ENCODE data around the gene ZBTB11. TPM values are rescaled to one million over a fixed set of nuclear protein-coding genes. Genes with fewer than 3 reads are reported as not detected.
"Not testable (repeated sequence)": the region's sequence is repeated elsewhere in the genome, so short reads cannot be mapped to it uniquely, and the experiment has no call there.

The ZBTB11 gene
- polyA plus RNA-seq, 1 of the 3 experiments (the other 2 are of a cell fraction) = 4.9 TPM

DNA sequence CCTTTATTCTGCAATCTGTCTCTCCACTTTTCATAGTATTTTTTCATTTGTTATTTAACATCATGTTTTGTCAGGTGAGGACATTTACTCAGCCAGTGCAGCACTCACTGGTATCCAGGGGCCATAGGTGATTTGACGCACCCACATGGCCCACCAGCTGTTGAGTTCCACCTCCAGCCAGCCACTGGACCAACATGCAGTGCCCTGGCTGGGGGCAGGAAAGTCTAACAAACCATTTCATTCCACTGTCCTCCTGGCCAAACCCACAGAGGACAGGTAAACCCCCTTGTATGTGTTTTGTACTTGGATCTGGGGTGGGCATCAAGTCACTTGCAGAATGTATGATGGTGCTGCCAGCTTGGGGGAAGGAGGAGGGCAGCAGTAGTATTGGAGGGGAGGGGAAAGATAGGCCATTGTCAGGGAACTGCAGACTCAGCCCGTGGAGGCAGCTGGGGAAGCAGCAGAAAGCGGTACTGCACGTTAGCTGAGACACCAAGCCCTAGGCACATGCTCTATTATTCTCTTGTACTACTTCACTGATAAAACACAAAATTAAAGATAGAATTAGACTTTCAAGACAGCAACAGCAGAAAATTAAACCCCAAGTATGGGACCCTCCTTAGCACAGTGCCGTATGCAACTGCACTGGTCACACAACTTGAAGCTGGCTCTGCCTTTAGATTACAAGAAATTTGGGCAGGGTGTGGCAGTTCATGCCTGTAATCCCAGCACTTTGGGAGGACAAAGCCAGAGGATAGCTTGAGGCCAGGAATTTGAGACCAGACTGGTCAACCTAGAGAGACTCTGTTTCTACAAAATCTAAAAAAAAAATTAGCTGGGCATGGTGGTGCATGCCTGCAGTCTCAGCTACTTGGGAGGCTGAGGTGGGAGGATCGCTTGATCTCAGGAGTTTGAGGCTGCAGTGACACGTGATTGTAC lies 25.0 kb upstream of the ZBTB11 start (continued):
- TF ChIP-seq, protein P1, sequence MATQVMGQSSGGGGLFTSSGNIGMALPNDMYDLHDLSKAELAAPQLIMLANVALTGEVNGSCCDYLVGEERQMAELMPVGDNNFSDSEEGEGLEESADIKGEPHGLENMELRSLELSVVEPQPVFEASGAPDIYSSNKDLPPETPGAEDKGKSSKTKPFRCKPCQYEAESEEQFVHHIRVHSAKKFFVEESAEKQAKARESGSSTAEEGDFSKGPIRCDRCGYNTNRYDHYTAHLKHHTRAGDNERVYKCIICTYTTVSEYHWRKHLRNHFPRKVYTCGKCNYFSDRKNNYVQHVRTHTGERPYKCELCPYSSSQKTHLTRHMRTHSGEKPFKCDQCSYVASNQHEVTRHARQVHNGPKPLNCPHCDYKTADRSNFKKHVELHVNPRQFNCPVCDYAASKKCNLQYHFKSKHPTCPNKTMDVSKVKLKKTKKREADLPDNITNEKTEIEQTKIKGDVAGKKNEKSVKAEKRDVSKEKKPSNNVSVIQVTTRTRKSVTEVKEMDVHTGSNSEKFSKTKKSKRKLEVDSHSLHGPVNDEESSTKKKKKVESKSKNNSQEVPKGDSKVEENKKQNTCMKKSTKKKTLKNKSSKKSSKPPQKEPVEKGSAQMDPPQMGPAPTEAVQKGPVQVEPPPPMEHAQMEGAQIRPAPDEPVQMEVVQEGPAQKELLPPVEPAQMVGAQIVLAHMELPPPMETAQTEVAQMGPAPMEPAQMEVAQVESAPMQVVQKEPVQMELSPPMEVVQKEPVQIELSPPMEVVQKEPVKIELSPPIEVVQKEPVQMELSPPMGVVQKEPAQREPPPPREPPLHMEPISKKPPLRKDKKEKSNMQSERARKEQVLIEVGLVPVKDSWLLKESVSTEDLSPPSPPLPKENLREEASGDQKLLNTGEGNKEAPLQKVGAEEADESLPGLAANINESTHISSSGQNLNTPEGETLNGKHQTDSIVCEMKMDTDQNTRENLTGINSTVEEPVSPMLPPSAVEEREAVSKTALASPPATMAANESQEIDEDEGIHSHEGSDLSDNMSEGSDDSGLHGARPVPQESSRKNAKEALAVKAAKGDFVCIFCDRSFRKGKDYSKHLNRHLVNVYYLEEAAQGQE (IDR thresholded peaks at IDR 0.05; ENCODE audit: low read depth, low read length) = no peak
- TF ChIP-seq RXRA (IDR thresholded peaks at IDR 0.05; ENCODE audit: borderline replicate concordance, low read depth) (no peak), RCOR1 (IDR thresholded peaks at IDR 0.05; ENCODE audit: low read length) (no peak)

DNA sequence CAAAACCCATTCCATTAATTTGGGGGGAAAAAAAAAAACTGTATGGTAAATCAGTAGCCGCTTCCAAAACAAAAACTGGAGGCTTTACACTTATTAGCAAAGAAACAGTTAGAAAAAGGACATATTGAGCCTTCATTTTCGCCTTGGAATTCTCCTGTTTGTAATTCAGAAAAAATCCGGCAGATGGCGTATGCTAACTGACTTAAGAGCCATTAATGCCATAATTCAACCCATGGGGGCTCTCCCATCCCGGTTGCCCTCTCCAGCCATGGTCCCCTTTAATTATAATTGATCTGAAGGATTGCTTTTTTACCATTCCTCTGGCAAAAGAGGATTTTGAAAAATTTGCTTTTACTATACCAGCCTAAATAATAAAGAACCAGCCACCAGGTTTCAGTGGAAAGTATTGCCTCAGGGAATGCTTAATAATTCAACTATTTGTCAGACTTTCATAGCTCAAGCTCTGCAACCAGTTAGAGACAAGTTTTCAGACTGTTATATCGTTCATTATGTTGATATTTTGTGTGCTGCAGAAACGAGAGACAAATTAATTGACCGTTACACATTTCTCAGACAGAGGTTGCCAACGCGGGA lies 18.9 kb upstream of the ZBTB11 start:
- CTCF ChIA-PET = interaction anchor here (0.6 to 1.1 kb wide), 4 partner anchors 11 to 529 kb away, joined by 3 to 5 read pairs (median 4); no protein-coding TSS in a partner anchor
- no peaks in the 10 kb centered on the region for H3K79me2 ChIP-seq (ENCODE audit: insufficient read depth)
- H3K9me3 ChIP-seq = no peaks in the 10 kb centered on the region
- H3K4me3 ChIP-seq (ENCODE audit: low read depth in 2 of 2, low read length in 1 of 2) = peak overlapping the region in 1 of 2 experiments; percentile 19; a peak in 1 of 4 replicates
- H4K20me1 ChIP-seq (ENCODE audit: insufficient read depth) = no peaks in the 10 kb centered on the region
- WGBS (ENCODE audit: low lambda C conversion rate) = 31% methylated on average over 10 of the region's 10 CpGs
- H3K27me3 ChIP-seq (ENCODE audit: insufficient read depth) = no peaks in the 10 kb centered on the region
- TF ChIP-seq, protein P2, sequence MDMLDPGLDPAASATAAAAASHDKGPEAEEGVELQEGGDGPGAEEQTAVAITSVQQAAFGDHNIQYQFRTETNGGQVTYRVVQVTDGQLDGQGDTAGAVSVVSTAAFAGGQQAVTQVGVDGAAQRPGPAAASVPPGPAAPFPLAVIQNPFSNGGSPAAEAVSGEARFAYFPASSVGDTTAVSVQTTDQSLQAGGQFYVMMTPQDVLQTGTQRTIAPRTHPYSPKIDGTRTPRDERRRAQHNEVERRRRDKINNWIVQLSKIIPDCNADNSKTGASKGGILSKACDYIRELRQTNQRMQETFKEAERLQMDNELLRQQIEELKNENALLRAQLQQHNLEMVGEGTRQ (IDR thresholded peaks at IDR 0.05; ENCODE audit: borderline replicate concordance, low read depth, low read length) = no peak
- TF ChIP-seq, protein P3, sequence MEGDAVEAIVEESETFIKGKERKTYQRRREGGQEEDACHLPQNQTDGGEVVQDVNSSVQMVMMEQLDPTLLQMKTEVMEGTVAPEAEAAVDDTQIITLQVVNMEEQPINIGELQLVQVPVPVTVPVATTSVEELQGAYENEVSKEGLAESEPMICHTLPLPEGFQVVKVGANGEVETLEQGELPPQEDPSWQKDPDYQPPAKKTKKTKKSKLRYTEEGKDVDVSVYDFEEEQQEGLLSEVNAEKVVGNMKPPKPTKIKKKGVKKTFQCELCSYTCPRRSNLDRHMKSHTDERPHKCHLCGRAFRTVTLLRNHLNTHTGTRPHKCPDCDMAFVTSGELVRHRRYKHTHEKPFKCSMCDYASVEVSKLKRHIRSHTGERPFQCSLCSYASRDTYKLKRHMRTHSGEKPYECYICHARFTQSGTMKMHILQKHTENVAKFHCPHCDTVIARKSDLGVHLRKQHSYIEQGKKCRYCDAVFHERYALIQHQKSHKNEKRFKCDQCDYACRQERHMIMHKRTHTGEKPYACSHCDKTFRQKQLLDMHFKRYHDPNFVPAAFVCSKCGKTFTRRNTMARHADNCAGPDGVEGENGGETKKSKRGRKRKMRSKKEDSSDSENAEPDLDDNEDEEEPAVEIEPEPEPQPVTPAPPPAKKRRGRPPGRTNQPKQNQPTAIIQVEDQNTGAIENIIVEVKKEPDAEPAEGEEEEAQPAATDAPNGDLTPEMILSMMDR (IDR thresholded peaks at IDR 0.05) = peak; percentile 74
- no peak for TF ChIP-seq FOXM1 (IDR thresholded peaks at IDR 0.05; ENCODE audit: low read depth)
- TF ChIP-seq SMC3 (IDR thresholded peaks at IDR 0.05; ENCODE audit: low read depth, low read length) = peak; percentile 41; the same call in 1 of the 2 replicates
- TF ChIP-seq RAD21 (IDR thresholded peaks at IDR 0.05; ENCODE audit: low read length) = peak; percentile 68
- no peaks in the 10 kb centered on the region for H3F3A ChIP-seq (replicated peaks; ENCODE audit: insufficient read depth)
- no peak overlapping the region for H3K27ac ChIP-seq (ENCODE audit: low read depth in 2 of 2, low read length in 1 of 2)
- H3K4me2 ChIP-seq = no peak overlapping the region
- POLR2A ChIA-PET = no interaction called here
- H2AFZ ChIP-seq (ENCODE audit: low read depth) = peak overlapping the region; percentile 72; the same call in 1 of the 2 replicates
- no peak overlapping the region; the same call in 1 of the 2 replicates for H3K9ac ChIP-seq
- peaks cover 0 to 3% of the 10 kb centered on the region in 2 experiments; a peak in 3 of 4 replicates for H3K4me1 ChIP-seq (ENCODE audit: control insufficient read depth in 1 of 2, insufficient read depth in 2 of 2, low read depth in 1 of 2, low read length in 1 of 2)
- peaks cover 0 to 3% of the 10 kb centered on the region in 2 experiments for H3K36me3 ChIP-seq (replicated peaks in 1 of 2; ENCODE audit: control insufficient read depth in 1 of 2, insufficient read depth in 2 of 2, low read length in 1 of 2)
- H3K9me2 ChIP-seq = no peaks in the 10 kb centered on the region
- peak; percentile 33 for DNase-seq

DNA sequence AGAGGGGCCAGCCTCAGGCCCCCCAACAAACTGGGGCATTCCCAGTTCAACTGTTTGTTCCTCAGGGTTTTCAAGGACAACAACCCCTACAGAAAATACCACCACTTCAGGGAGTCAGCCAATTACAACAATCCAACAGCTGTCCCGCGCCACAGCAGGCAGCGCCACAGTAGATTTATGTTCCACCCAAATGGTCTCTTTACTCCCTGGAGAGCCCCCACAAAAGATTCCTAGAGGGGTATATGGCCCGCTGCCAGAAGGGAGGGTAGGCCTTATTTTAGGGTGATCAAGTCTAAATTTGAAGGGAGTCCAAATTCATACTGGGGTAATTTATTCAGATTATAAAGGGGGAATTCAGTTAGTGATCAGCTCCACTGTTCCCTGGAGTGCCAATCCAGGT lies 17.9 kb upstream of the ZBTB11 start:
- H3K9ac ChIP-seq; H3K9me3 ChIP-seq; H3K9me2 ChIP-seq; H3K27ac ChIP-seq (ENCODE audit: low read depth in 2 of 2, low read length in 1 of 2); H3K4me3 ChIP-seq (ENCODE audit: low read depth in 2 of 2, low read length in 1 of 2); DNase-seq; H4K20me1 ChIP-seq (ENCODE audit: insufficient read depth); H3K36me3 ChIP-seq (replicated peaks in 1 of 2; ENCODE audit: control insufficient read depth in 1 of 2, insufficient read depth in 2 of 2, low read length in 1 of 2); POLR2A ChIA-PET; H2AFZ ChIP-seq (ENCODE audit: low read depth); H3K79me2 ChIP-seq (ENCODE audit: insufficient read depth); H3F3A ChIP-seq (replicated peaks; ENCODE audit: insufficient read depth); H3K27me3 ChIP-seq (ENCODE audit: insufficient read depth); H3K4me2 ChIP-seq; H3K4me1 ChIP-seq (ENCODE audit: control insufficient read depth in 1 of 2, insufficient read depth in 2 of 2, low read depth in 1 of 2, low read length in 1 of 2): not testable (repeated sequence)
- WGBS (ENCODE audit: low lambda C conversion rate) = 88% methylated on average over 1 of the region's 4 CpGs
- CTCF ChIA-PET = interaction anchor here (0.6 to 1.5 kb wide), 4 partner anchors 12 to 48 kb away, joined by 3 to 5 read pairs (median 4); no protein-coding TSS in a partner anchor
